GM06990 (cell line): ENCODE measurements around the gene S100A2.

ENCODE experiments used
- DNase-seq: peaks from one replicate; pipeline ENCODE4 v3.0.0-alpha.2; 2011; ENCODE audit not compliant: insufficient read length; ENCODE audit errors: extremely low read depth
- H3K27me3 ChIP-seq: replicated peaks from 2 replicates; pipeline ENCODE4 v1.6.0; 2011; ENCODE audit warnings: low read length; ENCODE audit not compliant: control insufficient read depth, insufficient read depth
- H3K36me3 ChIP-seq: 2 replicates; pipeline ENCODE4 v1.5.1; 2011; ENCODE audit warnings: low read length; ENCODE audit not compliant: control insufficient read depth, insufficient read depth
- H3K4me3 ChIP-seq: replicated peaks from 2 replicates; pipeline ENCODE4 v1.5.1; 2011; ENCODE audit warnings: low read depth, mild to moderate bottlenecking, control low read depth, low read length
- CTCF ChIP-seq: IDR thresholded peaks from 2 replicates; pipeline ENCODE4 v1.5.1; 2011; ENCODE audit warnings: low read length, control low read depth, mild to moderate bottlenecking, inconsistent platforms; ENCODE audit not compliant: insufficient read depth, poor library complexity, severe bottlenecking

Gene S100A2

GRCh38 chr1:153540394-153541361, 25.0 kb downstream of the S100A2 start, which contains the start of gene S100A5:
Gene S100A5 (minus strand): TSS chr1:153540934. CDS start chr1:153540191, 743 bp downstream.
- DNase-seq = no peak
- TF ChIP-seq CTCF = no peak
- Histone ChIP-seq H3K27me3 (no peaks in the 10 kb centered on the region), H3K4me3 (no peak within 1 kb of the TSS), H3K36me3 (no peaks in the 10 kb centered on the region)

GRCh38 chr1:153539395-153540093, 26.1 kb downstream of the S100A2 start:
- no peak for DNase-seq
- TF ChIP-seq CTCF = no peak
- Histone ChIP-seq H3K27me3 (no peaks in the 10 kb centered on the region), H3K4me3 (no peak overlapping the region), H3K36me3 (no peaks in the 10 kb centered on the region)

GRCh38 chr1:153538315-153538821, 27.3 kb downstream of the S100A2 start:
- no peak for DNase-seq
- Histone ChIP-seq H3K4me3 (no peak overlapping the region), H3K36me3 (no peaks in the 10 kb centered on the region), H3K27me3 (no peaks in the 10 kb centered on the region)
- no peak for TF ChIP-seq CTCF

GRCh38 chr1:153537376-153537730, 28.3 kb downstream of the S100A2 start:
- no peak for DNase-seq
- no peaks in the 10 kb centered on the region for H3K27me3 ChIP-seq
- no peaks in the 10 kb centered on the region for H3K36me3 ChIP-seq
- no peak for TF ChIP-seq CTCF
- H3K4me3 ChIP-seq = no peak overlapping the region

- Histone ChIP-seq H3K4me3 (no peak overlapping the region), H3K27me3 (no peaks in the 10 kb centered on the region; the same call in 1 of the 2 replicates), H3K36me3 (no peaks in the 10 kb centered on the region)
- DNase-seq = no peak
- TF ChIP-seq CTCF = no peak
These were observed 28.8 kb downstream of the S100A2 start for GRCh38 chr1:153536671-153537375.
